HCT116 (cell line): ENCODE results near the gene CGA. TPM values are rescaled to one million over a fixed set of nuclear protein-coding genes. Genes with fewer than 3 reads are reported as not detected.
"Not testable (repeated sequence)": the region's sequence is repeated elsewhere in the genome, so short reads cannot be mapped to it uniquely, and the experiment has no call there.

Experiments used
- ATAC-seq: fragments of 200-7000 bp; cut with Tn5 transposase; 2 replicates; pipeline ENCODE4 v1.9.1; 2020; ENCODE audit warnings: mild to moderate bottlenecking, moderate library complexity
- Bru-seq: library from RNA; stranded (reverse); fragments of 400-500 nt; gene quantifications from one replicate; lab custom pipeline; 2021; lab: Mats Ljungman, UMichigan
- BruChase-seq, 2 experiments: library from RNA; stranded (reverse); fragments of 400-500 nt; gene quantifications; one replicate each; lab custom pipeline; 2021; lab: Mats Ljungman, UMichigan
- BruUV-seq: library from RNA; stranded (reverse); fragments of 400-500 nt; replicated peaks from 2 replicates; lab custom pipeline; 2021; lab: Mats Ljungman, UMichigan
- CTCF ChIA-PET: fragments of 300-600 bp; sonication (Branson Sonifier 250); formaldehyde crosslinking; loops from one replicate; lab custom pipeline; 2021; ENCODE audit warnings: antibody characterized with exemption; lab: Charles Lee
- POLR2A ChIA-PET: fragments of 300-600, 350-600 bp; sonication (Branson Sonifier 250); formaldehyde crosslinking; loops from one replicate; lab custom pipeline; 2021; ENCODE audit warnings: antibody characterized with exemption; lab: Charles Lee
- RAD21 ChIA-PET, 2 experiments: fragments of 300-600 bp; sonication (Branson Sonifier 250); formaldehyde crosslinking; loops; one replicate each; lab custom pipeline; 2023; ENCODE audit warnings: low total read pairs in 2 of 2; ENCODE audit not compliant: uncharacterized antibody in 2 of 2, unreplicated experiment in 2 of 2, low non-redundant PET in 1 of 2; lab: Charles Lee
- DNase-seq: peaks from one replicate; pipeline ENCODE4 v3.0.0-alpha.2; 2010; ENCODE audit warnings: low read depth, low spot score
- H2AFZ ChIP-seq: fragments of 200-600 bp; shearing (Covaris generic), sonication (generic); 2 replicates; pipeline ENCODE4 v1.6.1; 2017; ENCODE audit warnings: low read depth, mixed run types, mixed read lengths, antibody characterized with exemption, low read length; ENCODE audit not compliant: poor library complexity, severe bottlenecking
- H3K27ac ChIP-seq: 2 replicates; pipeline ENCODE4 v1.5.1; 2012; ENCODE audit warnings: low read depth, low read length
- H3K27me3 ChIP-seq: fragments of 200-600 bp; sonication (generic); 2 replicates; pipeline ENCODE4 v1.6.1; 2016; ENCODE audit warnings: mixed run types, low read length, mixed read lengths; ENCODE audit not compliant: insufficient read depth
- H3K36me3 ChIP-seq, 2 experiments: fragments of 200-500 bp in 1 of 2; fragments of 200-600 bp in 1 of 2; sonication (Bioruptor generic) in 1 of 2; sonication (generic) in 1 of 2; 2 replicates each; pipeline versions ENCODE4 v1.5.1 to v1.6.1; 2014 to 2016; ENCODE audit warnings: low read length in 2 of 2, inconsistent platforms in 1 of 2, mixed read lengths in 1 of 2, mixed run types in 1 of 2; ENCODE audit not compliant: insufficient read depth in 2 of 2, control insufficient read depth in 1 of 2
- H3K4me1 ChIP-seq, 2 experiments: fragments of 200-600 bp in 1 of 2; sonication (generic) in 1 of 2; 2 replicates each; pipeline versions ENCODE4 v1.5.1 to v1.6.1; 2012 to 2017; ENCODE audit warnings: low read length in 2 of 2, inconsistent platforms in 1 of 2, mild to moderate bottlenecking in 1 of 2, mixed read lengths in 1 of 2, mixed run types in 1 of 2, moderate library complexity in 1 of 2; ENCODE audit not compliant: insufficient read depth in 2 of 2, control insufficient read depth in 1 of 2
- H3K4me2 ChIP-seq: fragments of 200-600 bp; sonication (generic); 2 replicates; pipeline ENCODE4 v1.6.1; 2017; ENCODE audit warnings: mixed run types, low read length, mixed read lengths
- H3K4me3 ChIP-seq, 2 experiments: fragments of 200-600 bp in 1 of 2; sonication (generic) in 1 of 2; replicated peaks in 1 of 2; 2 replicates each; pipeline ENCODE4 v1.5.1; 2011 to 2016; ENCODE audit warnings: low read length in 2 of 2, control low read depth in 1 of 2, low read depth in 1 of 2, mild to moderate bottlenecking in 1 of 2, mixed read lengths in 1 of 2, mixed run types in 1 of 2
- H3K79me2 ChIP-seq: fragments of 200-600 bp; sonication (generic); 2 replicates; pipeline ENCODE4 v1.6.1; 2017; ENCODE audit warnings: mild to moderate bottlenecking, mixed run types, low read length, moderate library complexity, mixed read lengths; ENCODE audit not compliant: insufficient read depth
- H3K9ac ChIP-seq: fragments of 200-600 bp; sonication (generic); 2 replicates; pipeline ENCODE4 v1.6.1; 2016; ENCODE audit warnings: low read length, mixed read lengths
- H3K9me2 ChIP-seq: fragments of 200-600 bp; sonication (generic), shearing (Covaris generic); 2 replicates; pipeline ENCODE4 v1.6.1; 2017; ENCODE audit warnings: mixed run types, mild to moderate bottlenecking, moderate library complexity; ENCODE audit not compliant: insufficient read depth
- H3K9me3 ChIP-seq, 2 experiments: fragments of 200-500 bp in 1 of 2; fragments of 200-600 bp in 1 of 2; sonication (Bioruptor generic) in 1 of 2; sonication (generic) in 1 of 2; 2 replicates each; pipeline ENCODE4 v1.6.1; 2014 to 2017; ENCODE audit warnings: low read length in 2 of 2, mixed read lengths in 2 of 2, inconsistent platforms in 1 of 2, low read depth in 1 of 2, mild to moderate bottlenecking in 1 of 2, mixed run types in 1 of 2, moderate library complexity in 1 of 2; ENCODE audit not compliant: control insufficient read depth in 1 of 2, insufficient read depth in 1 of 2
- H4K20me1 ChIP-seq: fragments of 200-600 bp; sonication (generic), shearing (Covaris generic); 2 replicates; pipeline ENCODE4 v1.6.1; 2017; ENCODE audit warnings: mixed run types, mild to moderate bottlenecking, moderate library complexity; ENCODE audit not compliant: insufficient read depth
- POLR2AphosphoS5 ChIP-seq: IDR thresholded peaks from 2 replicates; pipeline ENCODE4 v1.6.1; 2011; ENCODE audit warnings: mild to moderate bottlenecking, low read depth, low read length, moderate library complexity
- SP1 ChIP-seq: IDR thresholded peaks from 2 replicates; pipeline ENCODE4 v1.6.1; 2012; ENCODE audit warnings: low read depth
- SRF ChIP-seq: IDR thresholded peaks from 2 replicates; pipeline ENCODE4 v1.6.1; 2012; ENCODE audit warnings: low read depth
- ZNF274 ChIP-seq: fragments of 200-500 bp; sonication (Bioruptor generic); IDR thresholded peaks from 2 replicates; pipeline ENCODE4 v1.6.1; 2014; ENCODE audit warnings: mild to moderate bottlenecking, low read depth, low read length, inconsistent platforms
- intact Hi-C: fragments of 100-400 bp; cut with micrococcal nuclease; formaldehyde crosslinking; loops from 2 replicates; pipeline ENCODE4 v1.10.0; 2022
- long read RNA-seq: library from polyadenylated mRNA; unstranded; transcript quantifications from one replicate; pipeline ENCODE4 v2.0.0, GENCODE V29; 2021; ENCODE audit not compliant: unreplicated experiment
- polyA plus RNA-seq: library from polyadenylated mRNA; unstranded; fragments of >200 nt; gene quantifications from 2 replicates; pipeline ENCODE4 v1.2.1, GENCODE V29; 2012; ENCODE audit warnings: missing spikeins
- total RNA-seq: library from RNA; stranded (reverse); gene quantifications from one replicate; pipeline ENCODE4 v1.2.1, GENCODE V29; 2021; ENCODE audit not compliant: unreplicated experiment

Gene CGA
- total RNA-seq, result not detected
- polyA plus RNA-seq, result not detected in 2 replicates
- Bru-seq, nascent RNA, result not detected
- BruChase-seq, experiment 1, labeled RNA remaining after a 6-hour chase, result not detected
- not detected for BruChase-seq, experiment 2, labeled RNA remaining after a 2-hour chase
- long read RNA-seq, result 0 reads

- intact Hi-C loops, result no loop called here
- no peaks in the 10 kb centered on the region for H3K9me3 ChIP-seq
- no peaks in the 10 kb centered on the region for H3K4me1 ChIP-seq
- no peaks in the 10 kb centered on the region for H4K20me1 ChIP-seq
- no peak within 1 kb of the TSS for H2AFZ ChIP-seq
- no peak within 1 kb of the TSS for H3K4me3 ChIP-seq
- peaks cover 63% of the 10 kb centered on the region for H3K27me3 ChIP-seq
- no peak within 1 kb of the TSS for H3K27ac ChIP-seq
- ChIA-PET POLR2A (no interaction called here), CTCF (interaction anchor here (1.0 kb wide), 1 partner anchor 16 kb away, joined by 4 read pairs; no protein-coding TSS in a partner anchor), RAD21 (no interaction called here)
- no peak within 1 kb of the TSS for H3K4me2 ChIP-seq
- no peaks in the 10 kb centered on the region for H3K79me2 ChIP-seq
- TF ChIP-seq POLR2AphosphoS5, result no peak
- no peak for TF ChIP-seq SRF
- no peak for TF ChIP-seq SP1
- TF ChIP-seq ZNF274, result no peak
- DNase-seq, result no peak
- ATAC-seq, result no peak
- no peaks in the 10 kb centered on the region for H3K36me3 ChIP-seq
- BruUV-seq, result no TSS peak
- H3K9ac ChIP-seq, result no peak within 1 kb of the TSS
- H3K9me2 ChIP-seq, result no peaks in the 10 kb centered on the region
Measured at GRCh38 chr6:87095087-87095509, at the start of gene CGA. TSS of gene CGA (minus strand) at chr6:87095106. CDS start at chr6:87088200, 6,906 bp downstream.

- H3K27ac ChIP-seq, H3K9me2 ChIP-seq, H3K9ac ChIP-seq, H3K36me3 ChIP-seq, H3K4me2 ChIP-seq, H3K9me3 ChIP-seq, H3K79me2 ChIP-seq, POLR2A ChIA-PET, H4K20me1 ChIP-seq, BruUV-seq, DNase-seq, H3K4me1 ChIP-seq, H2AFZ ChIP-seq, RAD21 ChIA-PET, ATAC-seq, H3K4me3 ChIP-seq, H3K27me3 ChIP-seq: not testable (repeated sequence)
- CTCF ChIA-PET, result interaction anchor here (1.1 to 1.8 kb wide), 8 partner anchors 23 to 1353 kb away, joined by 3 to 7 read pairs (median 4); no protein-coding TSS in a partner anchor
- intact Hi-C loops, result loop anchor here (1.0 to 10.0 kb wide), 5 partner anchors 98 to 1735 kb away; no protein-coding TSS in a partner anchor
Measured at GRCh38 chr6:87139927-87140326, 45.0 kb upstream of the CGA start.
